ENCODE results near the gene GSTM2. TPM values are rescaled to one million over a fixed set of nuclear protein-coding genes. Genes with fewer than 3 reads are reported as not detected.

Gene GSTM2
- total RNA-seq, 2 donors from 2014 or later, result 49.0 to 72.4 TPM

GRCh38 chr1:109639063-109639840 lies 28.6 kb upstream of the GSTM2 start:
- Histone ChIP-seq H3K36me3 (no peaks in the 10 kb centered on the region), H3K27me3 (replicated peaks; ENCODE audit: insufficient read depth) (no peaks in the 10 kb centered on the region), H3K27ac (no peak overlapping the region), H3K9me3 (no peaks in the 10 kb centered on the region), H3K4me1 (ENCODE audit: control insufficient read depth in 1 of 2, low read depth in 2 of 2) (peaks cover 4 to 10% of the 10 kb centered on the region in 2 donors), H3K4me3 (no peak overlapping the region)
- ATAC-seq (ENCODE audit: insufficient number of reproducible peaks, low FRiP score, low read depth), result no peak
- TF ChIP-seq CTCF (IDR thresholded peaks at IDR 0.05), result no peak
- no peak for DNase-seq (ENCODE audit: low spot score)

- Histone ChIP-seq H3K4me1 (ENCODE audit: control insufficient read depth in 1 of 2, low read depth in 2 of 2) (peaks cover 4 to 10% of the 10 kb centered on the region in 2 donors), H3K4me3 (no peak overlapping the region), H3K27me3 (replicated peaks; ENCODE audit: insufficient read depth) (no peaks in the 10 kb centered on the region), H3K27ac (no peak overlapping the region), H3K9me3 (no peaks in the 10 kb centered on the region), H3K36me3 (no peaks in the 10 kb centered on the region)
- no peak for ATAC-seq (ENCODE audit: insufficient number of reproducible peaks, low FRiP score, low read depth)
- no peak for TF ChIP-seq CTCF (IDR thresholded peaks at IDR 0.05)
- no peak for DNase-seq (ENCODE audit: low spot score)
These were observed 28.0 kb upstream of the GSTM2 start for GRCh38 chr1:109639841-109640184.

GRCh38 chr1:109640285-109640865 lies 27.5 kb upstream of the GSTM2 start:
- H3K27ac ChIP-seq, result no peak overlapping the region
- ATAC-seq (ENCODE audit: insufficient number of reproducible peaks, low FRiP score, low read depth) (no peak), DNase-seq (ENCODE audit: low spot score) (peak; percentile 67)
- peaks cover 4 to 10% of the 10 kb centered on the region in 2 donors for H3K4me1 ChIP-seq (ENCODE audit: control insufficient read depth in 1 of 2, low read depth in 2 of 2)
- H3K36me3 ChIP-seq, result no peaks in the 10 kb centered on the region
- H3K27me3 ChIP-seq (replicated peaks; ENCODE audit: insufficient read depth), result no peaks in the 10 kb centered on the region
- TF ChIP-seq CTCF (IDR thresholded peaks at IDR 0.05), result peak; percentile 97
- H3K9me3 ChIP-seq, result no peaks in the 10 kb centered on the region
- no peak overlapping the region for H3K4me3 ChIP-seq

- Histone ChIP-seq H3K4me3 (no peak overlapping the region), H3K36me3 (no peaks in the 10 kb centered on the region), H3K27ac (no peak overlapping the region), H3K9me3 (no peaks in the 10 kb centered on the region), H3K27me3 (replicated peaks; ENCODE audit: insufficient read depth) (no peaks in the 10 kb centered on the region), H3K4me1 (ENCODE audit: control insufficient read depth in 1 of 2, low read depth in 2 of 2) (peaks cover 0 to 7% of the 10 kb centered on the region in 2 donors)
- ATAC-seq (ENCODE audit: insufficient number of reproducible peaks, low FRiP score, low read depth) (no peak), DNase-seq (ENCODE audit: low spot score) (no peak)
- no peak for TF ChIP-seq CTCF (IDR thresholded peaks at IDR 0.05)
These were observed 26.6 kb upstream of the GSTM2 start for GRCh38 chr1:109641078-109641740.

- Histone ChIP-seq H3K9me3 (no peaks in the 10 kb centered on the region), H3K4me3 (no peak overlapping the region), H3K27ac (no peak overlapping the region), H3K27me3 (replicated peaks; ENCODE audit: insufficient read depth) (no peaks in the 10 kb centered on the region), H3K4me1 (ENCODE audit: control insufficient read depth in 1 of 2, low read depth in 2 of 2) (peaks cover 0 to 3% of the 10 kb centered on the region in 2 donors), H3K36me3 (no peaks in the 10 kb centered on the region)
- no peak for ATAC-seq (ENCODE audit: insufficient number of reproducible peaks, low FRiP score, low read depth)
- DNase-seq (ENCODE audit: low spot score), result no peak
- no peak for TF ChIP-seq CTCF (IDR thresholded peaks at IDR 0.05)
These were observed 26.0 kb upstream of the GSTM2 start for GRCh38 chr1:109641861-109642260.

Data from thoracic aorta (tissue), 2 donors.